Adrenal gland (tissue), 12 donors: ENCODE results near the gene TSKS. TPM values are rescaled to one million over a fixed set of nuclear protein-coding genes. Genes with fewer than 3 reads are reported as not detected.

Experiments used
- DNase-seq, 7 donors: peaks; one replicate each; pipeline ENCODE4 v3.0.0-alpha.2; 2019 to 2020
- H3K27ac ChIP-seq, 5 donors: fragments of 200-600 bp; sonication (generic) in 4 of 5; 1 replicate in 3 of 5; 2 replicates in 2 of 5; pipeline versions ENCODE4 v1.5.1 to v1.8.0; 2016 to 2020; ENCODE audit warnings: mild to moderate bottlenecking in 1 of 5
- H3K27me3 ChIP-seq: fragments of 200-600 bp; 2 replicates; pipeline ENCODE4 v1.8.0; 2021
- H3K36me3 ChIP-seq, 2 donors: fragments of 200-600 bp; replicated peaks in 1 of 2; 1 replicate in 1 of 2; 2 replicates in 1 of 2; pipeline versions ENCODE4 v1.5.1 to v1.8.0; 2018 to 2022
- H3K4me1 ChIP-seq, 2 donors: fragments of 200-600 bp; replicated peaks in 1 of 2; 1 replicate in 1 of 2; 2 replicates in 1 of 2; pipeline versions ENCODE4 v1.5.1 to v1.8.0; 2018 to 2021
- H3K4me3 ChIP-seq, 4 donors: fragments of 200-600 bp; sonication (generic) in 3 of 4; one replicate each; pipeline ENCODE4 v1.5.1; 2016 to 2018
- H3K9me3 ChIP-seq, 3 donors: fragments of 200-600 bp; sonication (generic) in 1 of 3; replicated peaks in 1 of 3; 1 replicate in 2 of 3; 2 replicates in 1 of 3; pipeline versions ENCODE4 v1.5.1 to v1.8.0; 2016 to 2021
- POLR2A ChIP-seq, 2 donors: fragments of 450-650 bp; IDR thresholded peaks; one replicate each; pipeline ENCODE4 v1.6.1; 2017; ENCODE audit warnings: antibody characterized with exemption in 2 of 2, mild to moderate bottlenecking in 2 of 2, moderate library complexity in 1 of 2
- WGBS, 4 donors: extraction: QIAGEN DNeasy Blood & Tissue Kit in 2 of 4; methylation state at CpG; one replicate each; pipeline versions ENCODE4 v1.1.5 to v1.1.7; 2013 to 2017; 5-methylcytosine and 5-hydroxymethylcytosine counted together
- intact Hi-C, 2 donors: fragments of 100-400 bp; cut with DNase I; formaldehyde crosslinking; loops; one replicate each; pipeline versions ENCODE4 v1.14.1 to v1.15.0; 2022 to 2023
- polyA plus RNA-seq, 3 donors: library from polyadenylated mRNA; stranded (reverse); fragments of 200-250 nt in 2 of 3; fragments of 350-450 nt in 1 of 3; fragmentation: Illumina TruSeq in 1 of 3; extraction: RNeasy Lipid Tissue Mini Kit (QIAGEN cat#74804) in 1 of 3; gene quantifications; one replicate each; pipeline ENCODE4 v1.2.3, GENCODE V29; 2013 to 2014
- total RNA-seq, 9 donors: library from RNA; depleted of rRNA in 4 of 9; stranded (reverse); fragments of >200 nt in 4 of 9; fragments of 120-200 nt in 1 of 9; fragmentation: NEBNext Ultra II Directional in 1 of 9; extraction: Animal tissue kit (Norgen Biotek cat#: 25700) in 1 of 9; gene quantifications; one replicate each; pipeline versions ENCODE4 v1.1.0 to v1.2.4, GENCODE V29; 2013 to 2023
- TF ChIP-seq, protein P1 (sequence below), 6 experiments: fragments of 450-650 bp in 4 of 6; fragments of 200-600 bp in 2 of 6; sonication (generic) in 1 of 6; IDR thresholded peaks; 1 replicate in 5 of 6; 2 replicates in 1 of 6; pipeline versions ENCODE4 v1.5.1 to v1.8.0; 2016 to 2021; ENCODE audit warnings: antibody characterized with exemption in 6 of 6, mild to moderate bottlenecking in 2 of 6, moderate library complexity in 1 of 6
- donor health status: healthy with polysubstance abuse.
- donor health status: Bipolar disorder and iron deficiency.
- donor health status: DM: yes; HTN: yes; CAD: no.
- donor health status: DM: no; HTN: no; CAD: no.
- donor health status: DM: no; HTN: no; CAD: no.
- donor health status: DM: yes; HTN: yes; CAD: no.

The TSKS gene
- total and polyA plus RNA-seq, 12 donors: 0.11 to 1.7 (median 0.42) TPM; not detected in 5

DNA sequence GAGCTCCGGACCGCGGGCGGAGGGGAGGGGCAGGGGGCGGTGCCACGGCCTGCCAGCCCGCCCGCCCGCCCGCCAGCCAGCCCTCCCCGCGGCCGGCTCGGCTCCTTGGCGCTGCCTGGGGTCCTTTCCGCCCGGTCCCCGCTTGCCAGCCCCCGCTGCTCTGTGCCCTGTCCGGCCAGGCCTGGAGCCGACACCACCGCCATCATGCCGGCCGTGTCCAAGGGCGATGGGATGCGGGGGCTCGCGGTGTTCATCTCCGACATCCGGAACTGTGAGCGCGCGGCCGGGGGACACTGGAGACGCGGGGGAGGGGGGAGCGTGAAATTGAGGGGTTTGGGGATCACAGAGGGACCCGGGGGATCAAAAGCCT is 3.8 kb upstream of the TSKS start, which contains the start of gene AP2A1:
AP2A1 (plus strand) TSS at position 72 of the 370 bp plus-strand sequence; CDS start at position 205, 133 bp downstream.
- TF ChIP-seq POLR2A (IDR thresholded peaks at IDR 0.05): peak in 1 of 2 donors; percentile 51
- TF ChIP-seq, protein P1, sequence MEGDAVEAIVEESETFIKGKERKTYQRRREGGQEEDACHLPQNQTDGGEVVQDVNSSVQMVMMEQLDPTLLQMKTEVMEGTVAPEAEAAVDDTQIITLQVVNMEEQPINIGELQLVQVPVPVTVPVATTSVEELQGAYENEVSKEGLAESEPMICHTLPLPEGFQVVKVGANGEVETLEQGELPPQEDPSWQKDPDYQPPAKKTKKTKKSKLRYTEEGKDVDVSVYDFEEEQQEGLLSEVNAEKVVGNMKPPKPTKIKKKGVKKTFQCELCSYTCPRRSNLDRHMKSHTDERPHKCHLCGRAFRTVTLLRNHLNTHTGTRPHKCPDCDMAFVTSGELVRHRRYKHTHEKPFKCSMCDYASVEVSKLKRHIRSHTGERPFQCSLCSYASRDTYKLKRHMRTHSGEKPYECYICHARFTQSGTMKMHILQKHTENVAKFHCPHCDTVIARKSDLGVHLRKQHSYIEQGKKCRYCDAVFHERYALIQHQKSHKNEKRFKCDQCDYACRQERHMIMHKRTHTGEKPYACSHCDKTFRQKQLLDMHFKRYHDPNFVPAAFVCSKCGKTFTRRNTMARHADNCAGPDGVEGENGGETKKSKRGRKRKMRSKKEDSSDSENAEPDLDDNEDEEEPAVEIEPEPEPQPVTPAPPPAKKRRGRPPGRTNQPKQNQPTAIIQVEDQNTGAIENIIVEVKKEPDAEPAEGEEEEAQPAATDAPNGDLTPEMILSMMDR (IDR thresholded peaks at IDR 0.05): no peak
- DNase-seq: no peak
- H3K4me1 ChIP-seq: peaks cover 28 to 40% of the 10 kb centered on the region in 2 donors
- peak within 1 kb of the TSS; percentile 84 to 95 (median 94) for H3K27ac ChIP-seq
- intact Hi-C loops: no loop called here
- peak within 1 kb of the TSS; percentile 87 to 98 (median 91) for H3K4me3 ChIP-seq
- 0 to 1% (median 1%) methylated on average over 19 to 38 of the region's 38 CpGs; no CpG with 5 or more reads in 1 of the 4 donors for WGBS, 4 donors
- H3K9me3 ChIP-seq: no peaks in the 10 kb centered on the region
- H3K36me3 ChIP-seq: no peaks in the 10 kb centered on the region
- no peaks in the 10 kb centered on the region for H3K27me3 ChIP-seq

DNA sequence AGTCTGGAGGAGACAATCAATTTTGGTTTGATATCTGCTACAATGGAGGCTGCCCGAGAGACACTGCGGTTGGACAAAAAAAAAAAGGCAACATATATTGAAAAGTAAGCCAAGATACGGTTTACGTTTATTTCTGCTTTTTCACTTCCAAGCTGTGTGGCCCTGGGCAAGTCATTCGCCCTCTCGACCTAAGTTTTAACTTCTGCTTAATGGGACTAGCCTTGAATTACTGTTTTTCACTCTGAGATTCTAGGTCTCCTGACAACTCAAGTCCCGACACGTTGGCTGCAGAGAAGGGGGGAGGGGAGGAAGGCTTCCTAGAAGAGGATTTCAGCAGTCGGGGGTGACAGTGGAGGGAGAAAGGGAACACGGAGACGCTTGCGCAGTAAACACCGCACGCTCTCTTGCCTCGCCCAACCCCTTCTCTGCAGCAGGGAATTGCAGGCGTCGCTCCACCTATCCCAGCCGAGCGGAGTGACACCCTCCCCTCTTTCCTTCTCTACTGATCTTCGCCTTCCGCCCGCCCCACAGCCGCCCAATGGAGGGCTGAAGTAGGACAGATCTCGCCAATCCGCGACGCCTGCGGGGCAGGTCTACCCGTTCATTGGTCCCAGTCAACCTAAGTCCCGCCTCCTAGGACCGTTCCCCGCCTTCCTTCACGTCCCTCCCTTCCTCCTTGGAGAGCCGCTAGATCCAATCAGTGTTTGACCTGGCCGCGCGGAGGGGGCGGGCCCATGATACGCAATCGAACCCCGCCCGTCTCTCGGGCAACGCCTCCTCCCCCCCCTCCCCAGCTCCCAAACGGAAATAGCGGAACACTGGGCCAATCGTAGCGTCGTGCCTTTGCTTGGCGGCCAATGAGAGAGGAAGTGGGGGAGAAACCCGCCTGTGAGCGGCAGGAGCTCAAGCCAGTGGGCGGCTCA is 3.2 kb upstream of the TSKS start:
- intact Hi-C loops: no loop called here
- 0 to 1% (median 1%) methylated on average over 42 to 53 of the region's 53 CpGs for WGBS, 4 donors
- Histone ChIP-seq H3K27ac (peak overlapping the region; percentile 84 to 95 (median 94)), H3K4me3 (peak overlapping the region in 1 of 4 donors; percentile 94), H3K36me3 (no peaks in the 10 kb centered on the region), H3K4me1 (peaks cover 28 to 40% of the 10 kb centered on the region in 2 donors), H3K27me3 (no peaks in the 10 kb centered on the region), H3K9me3 (no peaks in the 10 kb centered on the region)
- TF ChIP-seq, protein P1 (IDR thresholded peaks at IDR 0.05): peak in 1 of 6 experiments; percentile 14
- peak; percentile 72 to 89 for TF ChIP-seq POLR2A (IDR thresholded peaks at IDR 0.05)
- peak; percentile 99 to 100 (median 100) for DNase-seq

DNA sequence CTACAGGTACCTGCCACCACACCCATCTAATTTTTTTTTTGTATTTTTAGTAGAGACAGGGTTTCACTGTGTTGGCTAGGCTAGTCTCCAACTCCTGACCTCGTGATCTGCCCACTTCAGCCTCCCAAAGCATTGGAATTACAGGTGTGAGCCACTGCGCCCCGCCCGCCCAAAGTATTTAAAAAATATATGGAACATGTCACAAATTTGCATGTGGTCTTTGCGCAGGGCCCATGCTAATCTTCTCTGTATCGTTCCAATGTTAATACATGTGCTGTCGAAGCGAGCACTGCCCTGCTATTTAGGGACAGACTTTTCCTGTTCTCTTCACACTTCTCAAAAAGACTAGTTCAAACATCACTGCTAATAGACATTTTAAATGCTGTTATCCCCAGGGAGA is 1.2 kb upstream of the TSKS start:
- intact Hi-C loops: no loop called here
- Histone ChIP-seq H3K4me3 (no peak overlapping the region), H3K4me1 (peaks cover 24 to 28% of the 10 kb centered on the region in 2 donors), H3K9me3 (no peaks in the 10 kb centered on the region), H3K27ac (no peak overlapping the region), H3K36me3 (no peaks in the 10 kb centered on the region), H3K27me3 (no peaks in the 10 kb centered on the region)
- 92 to 96% (median 94%) methylated on average over 8 of the region's 8 CpGs for WGBS, 4 donors
- DNase-seq: no peak
- TF ChIP-seq, protein P1 (IDR thresholded peaks at IDR 0.05): no peak
- TF ChIP-seq POLR2A (IDR thresholded peaks at IDR 0.05): no peak

DNA sequence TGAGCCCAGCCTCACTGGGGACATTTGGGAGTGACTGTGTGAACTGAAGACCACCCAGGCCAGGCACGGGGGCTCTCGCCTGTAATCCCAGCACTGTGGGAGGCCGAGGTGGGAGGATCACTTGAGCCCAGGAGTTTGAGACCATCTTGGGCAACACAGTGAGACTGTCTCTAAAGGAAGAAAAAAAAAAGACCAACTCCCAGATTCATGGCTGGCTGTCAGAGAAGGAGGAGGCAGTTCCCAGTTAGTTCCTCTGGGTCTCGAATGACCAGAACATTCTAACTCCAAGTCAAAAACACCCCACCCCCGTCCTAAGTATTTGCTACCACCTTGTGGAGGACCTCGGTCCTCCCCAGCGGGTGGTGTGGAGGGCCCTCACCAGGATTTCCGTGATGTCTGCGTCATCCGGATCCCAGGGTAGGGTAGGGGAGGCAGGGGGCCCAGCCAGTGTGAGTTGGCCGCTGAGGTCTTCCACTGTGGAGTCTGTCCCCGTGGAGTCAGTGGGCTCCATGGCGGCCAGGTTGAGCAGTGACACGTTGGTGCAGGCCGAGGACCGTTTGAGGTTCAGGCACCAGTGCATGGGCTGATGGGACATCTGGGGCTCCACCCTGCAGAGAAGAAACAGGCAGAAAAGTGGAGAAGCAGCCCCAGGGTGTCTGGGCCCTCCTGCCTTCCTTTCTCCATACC is 1.3 kb downstream of the TSKS start:
- WGBS, 4 donors: 66 to 77% (median 73%) methylated on average over 8 to 16 of the region's 16 CpGs
- peak in 1 of 7 donors; percentile 40 for DNase-seq
- Histone ChIP-seq H3K27ac (peak overlapping the region in 3 of 5 donors; percentile 32 to 38 (median 34)), H3K36me3 (no peaks in the 10 kb centered on the region), H3K4me3 (no peak overlapping the region), H3K4me1 (peaks cover 17% of the 10 kb centered on the region in 2 donors), H3K27me3 (no peaks in the 10 kb centered on the region), H3K9me3 (no peaks in the 10 kb centered on the region)
- intact Hi-C loops: no loop called here
- TF ChIP-seq, protein P1 (IDR thresholded peaks at IDR 0.05): no peak
- TF ChIP-seq POLR2A (IDR thresholded peaks at IDR 0.05): no peak
